Measurements from ENCODE around the gene NCOA6.
"Not testable (repeated sequence)": the region's sequence is repeated elsewhere in the genome, so short reads cannot be mapped to it uniquely, and the experiment has no call there.

Gene NCOA6

GRCh38 chr20:34719242-34720017 is 106.0 kb downstream of the NCOA6 start:
- DNase-seq (ENCODE audit: low spot score), result not testable (repeated sequence)

GRCh38 chr20:34717230-34718095 is 108.0 kb downstream of the NCOA6 start:
- no peak for DNase-seq (ENCODE audit: low spot score)

GRCh38 chr20:34716921-34717229 is 108.6 kb downstream of the NCOA6 start:
- DNase-seq (ENCODE audit: low spot score), result no peak

GRCh38 chr20:34715384-34715783 is 110.1 kb downstream of the NCOA6 start:
- no peak for DNase-seq (ENCODE audit: low spot score)

GRCh38 chr20:34713944-34714515 is 111.4 kb downstream of the NCOA6 start:
- DNase-seq (ENCODE audit: low spot score), result not testable (repeated sequence)

GRCh38 chr20:34713194-34713943 is 112.1 kb downstream of the NCOA6 start:
- peak; percentile 98 for DNase-seq (ENCODE audit: low spot score)

GRCh38 chr20:34712525-34713192 is 112.8 kb downstream of the NCOA6 start:
- DNase-seq (ENCODE audit: low spot score), result peak; percentile 13

GRCh38 chr20:34711813-34712430 is 113.5 kb downstream of the NCOA6 start:
- no peak for DNase-seq (ENCODE audit: low spot score)

- DNase-seq (ENCODE audit: low spot score), result no peak
Observed at GRCh38 chr20:34710861-34711574, 114.4 kb downstream of the NCOA6 start.

- no peak for DNase-seq (ENCODE audit: low spot score)
Observed at GRCh38 chr20:34710568-34710839, 114.9 kb downstream of the NCOA6 start.

GRCh38 chr20:34709831-34710567 is 115.5 kb downstream of the NCOA6 start:
- peak; percentile 49 for DNase-seq (ENCODE audit: low spot score)

GRCh38 chr20:34709044-34709830 is 116.2 kb downstream of the NCOA6 start:
- peak; percentile 62 for DNase-seq (ENCODE audit: low spot score)

- DNase-seq (ENCODE audit: low spot score), result peak; percentile 16
Observed at GRCh38 chr20:34708621-34709043, 116.8 kb downstream of the NCOA6 start.

GRCh38 chr20:34706912-34707784 is 118.3 kb downstream of the NCOA6 start:
- DNase-seq (ENCODE audit: low spot score), result no peak

GRCh38 chr20:34706302-34706875 is 119.1 kb downstream of the NCOA6 start:
- no peak for DNase-seq (ENCODE audit: low spot score)

- DNase-seq (ENCODE audit: low spot score), result peak; percentile 64
Observed at GRCh38 chr20:34705397-34706301, 119.8 kb downstream of the NCOA6 start.

- DNase-seq (ENCODE audit: low spot score), result no peak
Observed at GRCh38 chr20:34705008-34705396, 120.4 kb downstream of the NCOA6 start.

All from kidney tubule cell (primary cell).